GM23338 (cell line): Measurements from ENCODE around the gene C16orf78. TPM values are rescaled to one million over a fixed set of nuclear protein-coding genes. Genes with fewer than 3 reads are reported as not detected.

Experiments used
- ATAC-seq: fragments of 200-7000 bp; cut with Tn5 transposase; 3 replicates; pipeline ENCODE4 v1.9.1; 2020
- DNase-seq: peaks from one replicate; pipeline ENCODE4 v3.0.0-alpha.2; 2015; ENCODE audit warnings: low spot score
- H2AFZ ChIP-seq: fragments of 200-600 bp; sonication (generic); 2 replicates; pipeline ENCODE4 v1.8.0; 2016; ENCODE audit warnings: antibody characterized with exemption, mild to moderate bottlenecking, moderate library complexity
- H3F3A ChIP-seq: fragments of 200-600 bp; sonication (generic); replicated peaks from 2 replicates; pipeline ENCODE4 v1.8.0; 2017; ENCODE audit warnings: antibody characterized with exemption, mixed run types, low read depth
- H3K27ac ChIP-seq: fragments of 200-600 bp; sonication (generic); 2 replicates; pipeline ENCODE4 v1.6.1; 2016; ENCODE audit warnings: low read depth
- H3K27me3 ChIP-seq: fragments of 200-600 bp; sonication (generic); 2 replicates; pipeline ENCODE4 v1.8.0; 2016; ENCODE audit warnings: mild to moderate bottlenecking, mixed run types, moderate library complexity; ENCODE audit not compliant: insufficient read depth
- H3K36me3 ChIP-seq: fragments of 200-600 bp; sonication (generic); 2 replicates; pipeline ENCODE4 v1.8.0; 2016; ENCODE audit warnings: mild to moderate bottlenecking; ENCODE audit not compliant: insufficient read depth
- H3K4me1 ChIP-seq: fragments of 200-600 bp; sonication (generic); 2 replicates; pipeline ENCODE4 v1.8.0; 2016; ENCODE audit warnings: mild to moderate bottlenecking, moderate library complexity; ENCODE audit not compliant: insufficient read depth
- H3K4me2 ChIP-seq: fragments of 200-600 bp; sonication (generic); 2 replicates; pipeline ENCODE4 v1.7.1; 2017; ENCODE audit warnings: mixed run types
- H3K4me3 ChIP-seq: fragments of 200-600 bp; sonication (generic); 2 replicates; pipeline ENCODE4 v1.6.1; 2016; ENCODE audit warnings: mixed run types
- H3K79me2 ChIP-seq: fragments of 200-600 bp; sonication (generic); replicated peaks from 2 replicates; pipeline ENCODE4 v1.8.0; 2017; ENCODE audit warnings: mild to moderate bottlenecking; ENCODE audit not compliant: insufficient read depth
- H3K9me2 ChIP-seq: fragments of 200-600 bp; sonication (generic); 2 replicates; pipeline ENCODE4 v1.8.0; 2017; ENCODE audit not compliant: insufficient read depth
- H4K20me1 ChIP-seq: fragments of 200-600 bp; sonication (generic); replicated peaks from 2 replicates; pipeline ENCODE4 v1.8.0; 2017; ENCODE audit warnings: mild to moderate bottlenecking; ENCODE audit not compliant: insufficient read depth
- H3K27ac Mint-ChIP-seq: 2 replicates; pipeline ENCODE4 v1.8.0; 2020; ENCODE audit warnings: inconsistent platforms, mild to moderate bottlenecking, moderate library complexity, mixed read lengths
- H3K27me3 Mint-ChIP-seq: 3 replicates; pipeline ENCODE4 v1.8.0; 2022; ENCODE audit warnings: low read depth, mild to moderate bottlenecking, moderate library complexity, mixed read lengths, inconsistent platforms; ENCODE audit not compliant: insufficient read depth, poor library complexity
- H3K36me3 Mint-ChIP-seq: 3 replicates; pipeline ENCODE4 v1.8.0; 2021; ENCODE audit warnings: low read depth, mild to moderate bottlenecking, inconsistent platforms, moderate library complexity, mixed read lengths
- H3K4me1 Mint-ChIP-seq: 3 replicates; pipeline ENCODE4 v1.8.0; 2020; ENCODE audit warnings: mild to moderate bottlenecking, inconsistent platforms, mixed read lengths
- H3K4me3 Mint-ChIP-seq: 3 replicates; pipeline ENCODE4 v1.8.0; 2021; ENCODE audit warnings: moderate library complexity, mild to moderate bottlenecking, inconsistent platforms, mixed read lengths
- H3K9me3 Mint-ChIP-seq: 3 replicates; pipeline ENCODE4 v1.8.0; 2020; ENCODE audit warnings: moderate library complexity, mild to moderate bottlenecking, inconsistent platforms, mixed read lengths
- CREB1 ChIP-seq: fragments of 250-450 bp; sonication (Bioruptor Pico); IDR thresholded peaks from 2 replicates; pipeline ENCODE4 v1.5.0; 2020; ENCODE audit warnings: low read depth, mild to moderate bottlenecking, moderate library complexity
- CTCF ChIP-seq, 2 experiments: fragments of 200-600 bp in 1 of 2; sonication (generic) in 1 of 2; conservative IDR thresholded peaks; 2 replicates each; pipeline versions ENCODE4 v1.5.1 to v1.6.1; 2016 to 2017; ENCODE audit warnings: antibody characterized with exemption in 2 of 2, low read depth in 2 of 2, mild to moderate bottlenecking in 2 of 2, moderate library complexity in 1 of 2
- ETS1 ChIP-seq: IDR thresholded peaks from 2 replicates; pipeline ENCODE4 v1.6.1; 2016; ENCODE audit warnings: antibody characterized with exemption
- EZH2 ChIP-seq: fragments of 200-600 bp; sonication (generic); IDR thresholded peaks from one replicate; pipeline ENCODE4 v1.8.0; 2017; ENCODE audit warnings: antibody characterized with exemption, mild to moderate bottlenecking, low read depth; ENCODE audit not compliant: unreplicated experiment
- JUNB ChIP-seq: IDR thresholded peaks from one replicate; pipeline ENCODE4 v1.6.1; 2016; ENCODE audit warnings: antibody characterized with exemption; ENCODE audit not compliant: unreplicated experiment
- NANOG ChIP-seq: IDR thresholded peaks from 2 replicates; pipeline ENCODE4 v1.6.1; 2016; ENCODE audit warnings: antibody characterized with exemption, borderline replicate concordance
- POLR2AphosphoS5 ChIP-seq: IDR thresholded peaks from 2 replicates; pipeline ENCODE4 v1.6.1; 2016; ENCODE audit warnings: antibody characterized with exemption, low read depth
- STAT1 ChIP-seq: IDR thresholded peaks from one replicate; pipeline ENCODE4 v1.6.1; 2016; ENCODE audit warnings: antibody characterized with exemption; ENCODE audit not compliant: unreplicated experiment
- ZNF114 ChIP-seq: fragments of 250-450 bp; sonication (Bioruptor Pico); IDR thresholded peaks from 2 replicates; pipeline ENCODE4 v1.5.0; 2020; ENCODE audit warnings: mild to moderate bottlenecking, moderate library complexity
- ZNF331 ChIP-seq: fragments of 250-450 bp; sonication (Bioruptor Pico); IDR thresholded peaks from 2 replicates; pipeline ENCODE4 v1.5.0; 2020; ENCODE audit warnings: low read depth, mild to moderate bottlenecking, moderate library complexity
- polyA plus RNA-seq: library from polyadenylated mRNA; unstranded; fragments of >200 nt; fragmentation: Nextera tagmentation; extraction: Ambion mirVana; gene quantifications from 2 replicates; pipeline ENCODE4 v1.2.1, GENCODE V29; 2016
- total RNA-seq: library from RNA; depleted of rRNA; stranded (reverse); fragments of >200 nt; shearing (Covaris generic); gene quantifications from 2 replicates; pipeline ENCODE4 v1.2.3, GENCODE V29; 2014
- TF ChIP-seq, protein P1 (sequence below): IDR thresholded peaks from one replicate; pipeline ENCODE4 v1.6.1; 2018; ENCODE audit warnings: antibody characterized with exemption; ENCODE audit not compliant: unreplicated experiment

The C16orf78 gene
- total and polyA plus RNA-seq, 2 experiments from 2014 or later = not detected

DNA sequence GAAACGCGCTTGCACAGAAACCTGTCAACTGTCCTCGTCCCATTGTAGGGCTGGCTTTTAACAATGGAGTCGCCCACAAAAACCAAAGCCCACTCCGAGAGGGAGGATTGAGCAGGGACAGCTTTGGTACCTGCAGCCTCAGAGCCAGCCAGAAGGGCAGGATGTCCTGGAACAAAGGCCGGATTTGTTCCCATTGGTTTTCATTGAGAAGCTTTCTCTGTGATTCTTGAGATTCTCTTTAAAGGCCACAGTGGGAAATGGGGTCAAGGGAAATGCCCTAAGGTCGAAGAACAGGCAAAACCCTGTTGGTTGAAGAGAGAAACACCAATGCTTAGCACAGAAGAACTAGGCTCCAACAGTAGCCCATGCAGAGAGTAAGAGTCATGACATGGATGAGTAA lies 65.4 kb downstream of the C16orf78 start (continued):
- TF ChIP-seq, protein P1, sequence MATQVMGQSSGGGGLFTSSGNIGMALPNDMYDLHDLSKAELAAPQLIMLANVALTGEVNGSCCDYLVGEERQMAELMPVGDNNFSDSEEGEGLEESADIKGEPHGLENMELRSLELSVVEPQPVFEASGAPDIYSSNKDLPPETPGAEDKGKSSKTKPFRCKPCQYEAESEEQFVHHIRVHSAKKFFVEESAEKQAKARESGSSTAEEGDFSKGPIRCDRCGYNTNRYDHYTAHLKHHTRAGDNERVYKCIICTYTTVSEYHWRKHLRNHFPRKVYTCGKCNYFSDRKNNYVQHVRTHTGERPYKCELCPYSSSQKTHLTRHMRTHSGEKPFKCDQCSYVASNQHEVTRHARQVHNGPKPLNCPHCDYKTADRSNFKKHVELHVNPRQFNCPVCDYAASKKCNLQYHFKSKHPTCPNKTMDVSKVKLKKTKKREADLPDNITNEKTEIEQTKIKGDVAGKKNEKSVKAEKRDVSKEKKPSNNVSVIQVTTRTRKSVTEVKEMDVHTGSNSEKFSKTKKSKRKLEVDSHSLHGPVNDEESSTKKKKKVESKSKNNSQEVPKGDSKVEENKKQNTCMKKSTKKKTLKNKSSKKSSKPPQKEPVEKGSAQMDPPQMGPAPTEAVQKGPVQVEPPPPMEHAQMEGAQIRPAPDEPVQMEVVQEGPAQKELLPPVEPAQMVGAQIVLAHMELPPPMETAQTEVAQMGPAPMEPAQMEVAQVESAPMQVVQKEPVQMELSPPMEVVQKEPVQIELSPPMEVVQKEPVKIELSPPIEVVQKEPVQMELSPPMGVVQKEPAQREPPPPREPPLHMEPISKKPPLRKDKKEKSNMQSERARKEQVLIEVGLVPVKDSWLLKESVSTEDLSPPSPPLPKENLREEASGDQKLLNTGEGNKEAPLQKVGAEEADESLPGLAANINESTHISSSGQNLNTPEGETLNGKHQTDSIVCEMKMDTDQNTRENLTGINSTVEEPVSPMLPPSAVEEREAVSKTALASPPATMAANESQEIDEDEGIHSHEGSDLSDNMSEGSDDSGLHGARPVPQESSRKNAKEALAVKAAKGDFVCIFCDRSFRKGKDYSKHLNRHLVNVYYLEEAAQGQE = no peak
- no peak for TF ChIP-seq POLR2AphosphoS5

GRCh38 chr16:49439676-49440075 lies 66.1 kb downstream of the C16orf78 start:
- peaks cover 15% of the 10 kb centered on the region for H3K27me3 Mint-ChIP-seq
- no peak for DNase-seq
- peaks cover 42% of the 10 kb centered on the region for H3K4me1 Mint-ChIP-seq
- H3K9me3 Mint-ChIP-seq = no peaks in the 10 kb centered on the region
- H3F3A ChIP-seq = no peaks in the 10 kb centered on the region
- no peaks in the 10 kb centered on the region for H3K36me3 Mint-ChIP-seq
- H3K27ac Mint-ChIP-seq = no peak overlapping the region
- no peaks in the 10 kb centered on the region for H3K27me3 ChIP-seq
- no peaks in the 10 kb centered on the region for H3K79me2 ChIP-seq
- H3K4me1 ChIP-seq = peaks cover 24% of the 10 kb centered on the region
- H3K4me3 Mint-ChIP-seq = no peak overlapping the region
- H3K4me2 ChIP-seq = no peak overlapping the region
- no peak overlapping the region for H3K4me3 ChIP-seq
- H3K36me3 ChIP-seq = no peaks in the 10 kb centered on the region
- H3K9me2 ChIP-seq = no peaks in the 10 kb centered on the region
- ATAC-seq = no peak
- H2AFZ ChIP-seq = no peak overlapping the region
- no peak overlapping the region for H3K27ac ChIP-seq
- H4K20me1 ChIP-seq = no peaks in the 10 kb centered on the region
- TF ChIP-seq CTCF (conservative IDR thresholded peaks at IDR 0.05; ENCODE audit: low read depth in 2 of 2) = no peak
- TF ChIP-seq NANOG = no peak
- no peak for TF ChIP-seq EZH2
- TF ChIP-seq POLR2AphosphoS5 = no peak
- TF ChIP-seq JUNB = no peak
- TF ChIP-seq ZNF114 = no peak
- no peak for TF ChIP-seq ETS1
- no peak for TF ChIP-seq ZNF331 (CRISPR knock-in tag)
- TF ChIP-seq, protein P1 = no peak
- TF ChIP-seq STAT1 = no peak
- TF ChIP-seq CREB1 = no peak
